OCI-M2 (cell line): ENCODE data around the gene BRD4.
"Not testable (repeated sequence)": the region's sequence is repeated elsewhere in the genome, so short reads cannot be mapped to it uniquely, and the experiment has no call there.

Source experiments
- DNase-seq: peaks from one replicate; lab custom pipeline; 2025; ENCODE audit not compliant: unreplicated experiment; lab: John Stamatoyannopoulos, UW

BRD4 gene

GRCh38 chr19:15363048-15363447, 30.7 kb upstream of the BRD4 start:
- not testable (repeated sequence) for DNase-seq

DNA sequence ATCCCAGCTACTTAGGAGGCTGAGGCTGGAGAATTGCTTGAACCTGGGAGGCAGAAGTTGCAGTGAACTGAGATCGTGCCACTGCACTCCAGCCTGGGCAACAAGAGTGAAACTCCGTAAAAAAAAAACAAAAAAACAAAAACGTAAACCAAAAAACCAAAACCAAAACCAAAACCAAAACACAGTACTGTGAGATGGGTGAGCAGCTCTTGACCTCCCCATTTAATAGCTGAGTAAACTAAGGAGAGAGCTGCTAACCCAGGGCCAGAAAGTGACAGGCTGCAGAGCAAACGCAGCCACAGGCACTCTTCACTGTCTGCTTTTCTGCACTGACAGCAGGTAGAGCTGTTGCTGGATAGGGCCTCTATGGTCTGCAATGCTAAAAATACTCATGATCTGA, 27.7 kb upstream of the BRD4 start:
- not testable (repeated sequence) for DNase-seq

GRCh38 chr19:15358918-15359317, 26.6 kb upstream of the BRD4 start:
- DNase-seq: no peak

DNA sequence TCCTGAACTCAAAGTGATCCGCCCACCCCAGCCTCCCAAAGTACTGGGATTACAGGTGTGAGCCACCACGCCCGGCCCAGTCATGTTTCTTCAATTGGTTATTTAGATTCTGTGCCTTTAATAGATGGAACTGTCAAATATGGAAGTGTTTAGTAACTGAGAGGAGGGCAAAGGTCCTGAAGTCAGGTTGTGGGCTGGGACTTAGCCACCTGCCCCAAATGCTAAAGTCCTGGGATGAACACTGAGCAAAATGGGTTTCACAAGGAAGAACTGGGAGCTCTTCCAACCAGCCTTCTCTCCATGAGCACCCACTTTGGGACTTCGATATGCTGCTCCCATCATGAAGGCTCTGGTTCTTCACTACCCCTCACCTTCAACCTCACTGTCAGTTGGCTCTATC, 25.6 kb upstream of the BRD4 start:
- DNase-seq: no peak

- DNase-seq: no peak
Measured at GRCh38 chr19:15354566-15355296, 22.4 kb upstream of the BRD4 start.

DNA sequence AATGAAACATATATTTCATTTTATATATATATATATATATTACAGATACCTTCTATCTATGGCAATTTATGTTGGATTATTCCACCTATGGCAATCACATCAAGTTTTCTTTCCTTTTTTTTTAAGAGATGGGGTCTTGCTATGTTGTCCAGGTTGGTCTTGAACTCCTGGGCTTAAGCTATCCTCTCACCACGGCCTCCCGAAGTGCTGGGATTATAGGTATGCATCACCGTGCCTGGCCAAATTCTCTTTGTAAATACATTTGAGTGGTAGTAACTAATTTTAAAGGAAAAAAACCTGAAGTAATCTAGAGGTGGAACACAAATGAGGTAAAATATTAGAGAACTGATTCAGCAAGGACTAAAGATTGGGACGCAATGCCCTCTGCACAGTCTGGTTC, 21.6 kb upstream of the BRD4 start:
- no peak for DNase-seq

DNA sequence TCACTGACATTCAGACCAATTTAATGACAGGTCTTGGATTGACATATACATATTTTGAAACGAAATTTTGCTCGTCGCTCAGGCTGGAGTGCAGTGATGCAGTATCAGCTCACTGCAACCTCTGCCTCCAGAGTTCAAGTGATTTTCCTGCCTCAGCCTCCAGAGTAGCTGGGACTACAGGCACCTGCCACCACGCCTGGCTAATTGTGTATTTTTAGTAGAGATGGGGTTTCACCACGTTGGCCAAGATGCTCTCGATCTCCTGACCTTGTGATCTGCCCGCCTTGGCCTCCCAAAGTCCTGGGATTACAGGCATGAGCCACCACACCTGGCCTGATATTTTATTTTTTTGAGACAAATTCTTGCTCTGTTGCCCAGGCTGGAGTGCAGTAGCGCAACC, 20.2 kb upstream of the BRD4 start:
- not testable (repeated sequence) for DNase-seq

GRCh38 chr19:15341328-15341727, 9.0 kb upstream of the BRD4 start:
- not testable (repeated sequence) for DNase-seq

- DNase-seq: no peak
Measured at GRCh38 chr19:15340086-15340485, 7.7 kb upstream of the BRD4 start.

- DNase-seq: no peak
Measured at GRCh38 chr19:15337202-15337601, 4.9 kb upstream of the BRD4 start.

DNA sequence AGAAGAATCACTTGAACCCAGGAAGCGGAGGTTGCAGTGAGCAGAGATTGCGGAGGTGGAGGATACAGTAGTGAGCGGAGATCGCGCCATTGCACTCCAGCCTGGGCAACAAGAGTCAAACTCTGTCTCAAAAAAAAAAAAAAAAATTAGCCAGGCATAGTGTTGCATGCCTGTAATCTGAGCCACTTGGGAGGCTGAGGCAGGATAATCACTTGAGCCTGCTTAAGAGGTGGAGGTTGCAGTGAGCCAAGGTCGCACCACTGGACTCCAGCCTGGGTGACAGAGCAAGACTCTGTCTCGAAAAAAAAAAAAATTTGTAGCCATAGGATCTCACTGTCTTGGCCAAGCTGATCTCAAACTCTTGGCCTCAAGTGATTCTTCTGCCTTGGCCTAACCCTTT, 3.7 kb upstream of the BRD4 start:
- not testable (repeated sequence) for DNase-seq

DNA sequence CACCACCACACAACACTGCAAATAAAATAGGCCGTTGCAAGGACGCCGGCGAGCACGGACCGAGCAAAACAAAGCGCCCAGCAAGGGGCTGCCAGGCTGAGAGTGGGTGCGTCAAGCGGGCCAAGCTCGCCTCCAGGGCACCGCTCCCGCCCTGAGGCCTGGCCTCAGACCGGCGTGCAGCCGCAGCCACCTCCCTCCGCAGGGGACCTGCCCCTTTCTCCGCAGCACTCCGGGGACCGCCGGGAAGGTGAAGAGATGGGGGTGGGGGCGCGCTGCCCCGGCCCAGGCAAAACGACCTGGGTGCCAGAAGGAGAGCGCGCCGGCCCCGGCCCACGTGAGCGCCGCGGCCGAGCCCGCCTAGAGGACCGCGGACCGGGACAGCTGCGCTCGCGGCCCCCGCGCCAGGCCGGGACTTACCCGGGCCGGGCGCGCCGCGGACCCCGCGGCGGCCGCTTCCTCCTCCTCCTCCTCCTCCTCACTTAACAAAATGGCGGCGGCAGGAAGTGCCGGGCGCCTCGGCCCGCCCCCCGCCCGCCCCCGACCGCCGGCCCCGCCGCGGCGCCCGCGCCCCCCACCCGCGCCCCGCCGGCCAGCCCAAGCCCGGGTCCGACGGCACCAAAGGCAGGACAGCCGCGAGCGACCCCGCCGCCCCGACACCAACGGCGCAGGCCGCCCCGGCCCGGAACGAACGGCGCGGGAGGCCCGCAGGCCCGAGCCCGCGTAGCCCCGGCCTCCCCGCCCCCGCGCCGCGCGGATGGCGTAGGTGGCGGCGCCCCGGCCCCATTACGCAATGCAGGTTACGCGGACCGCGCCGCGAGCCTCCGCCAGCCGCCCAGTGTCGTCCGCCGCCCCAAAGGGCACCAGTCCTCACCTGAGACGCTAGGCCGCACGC, 674 bp downstream of the BRD4 start:
- no peak for DNase-seq

GRCh38 chr19:15330801-15331418, 1.4 kb downstream of the BRD4 start:
- no peak for DNase-seq

DNA sequence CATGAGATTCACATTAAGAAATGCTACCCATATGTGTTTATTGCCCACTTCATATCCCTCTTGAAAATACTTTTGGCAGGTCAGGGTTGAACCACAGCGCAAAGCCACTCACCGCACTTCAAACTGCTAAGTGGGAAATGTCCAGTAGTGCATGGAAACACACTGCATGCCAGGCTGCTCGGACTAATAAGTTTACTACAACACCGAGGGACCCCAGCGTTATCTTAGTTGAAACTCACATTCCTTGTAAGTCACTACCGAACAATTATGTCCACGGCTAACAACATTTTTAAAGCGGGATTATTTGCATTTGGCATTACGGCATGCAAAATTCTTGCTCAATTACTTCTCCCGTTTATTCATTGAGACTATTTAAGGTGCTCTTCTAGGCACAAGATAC, 4.0 kb downstream of the BRD4 start:
- no peak for DNase-seq

- DNase-seq: no peak
Measured at GRCh38 chr19:15324791-15325519, 7.4 kb downstream of the BRD4 start.

DNA sequence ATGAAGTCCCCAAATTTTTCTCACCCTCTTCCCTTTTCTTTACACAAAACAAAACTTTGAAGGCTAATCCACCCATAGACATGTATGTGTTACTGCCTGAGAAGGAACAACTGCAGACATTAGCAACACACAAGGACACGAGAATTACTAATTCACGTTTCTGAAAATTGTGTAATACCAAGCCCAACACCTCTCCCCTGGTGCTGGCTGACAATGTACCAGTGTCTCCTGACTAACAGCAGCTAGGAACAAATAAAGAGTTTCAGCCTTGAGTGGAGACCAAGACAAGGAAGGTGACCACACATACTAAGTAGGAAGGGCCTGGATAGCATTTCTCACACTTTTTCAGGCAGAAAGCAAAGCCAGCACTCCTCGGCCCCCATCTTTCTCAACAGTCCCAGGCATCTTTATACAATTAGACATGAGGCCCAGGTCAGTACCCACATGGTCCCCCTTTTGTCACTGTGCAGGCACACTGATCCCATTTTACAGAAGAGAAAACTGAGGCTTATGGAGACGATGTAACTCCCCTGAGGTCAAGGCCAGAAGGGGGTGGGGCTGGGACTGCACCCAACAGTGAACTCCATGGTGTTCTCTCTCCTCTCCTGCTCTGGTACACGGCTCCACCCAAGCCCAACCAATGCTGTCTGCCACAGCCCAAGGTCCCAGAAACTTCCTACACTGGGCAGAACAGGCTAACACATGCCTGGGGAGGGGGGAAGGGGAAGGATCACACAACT, 8.7 kb downstream of the BRD4 start:
- DNase-seq: no peak

- DNase-seq: no peak
Measured at GRCh38 chr19:15321739-15322138, 10.6 kb downstream of the BRD4 start.

DNA sequence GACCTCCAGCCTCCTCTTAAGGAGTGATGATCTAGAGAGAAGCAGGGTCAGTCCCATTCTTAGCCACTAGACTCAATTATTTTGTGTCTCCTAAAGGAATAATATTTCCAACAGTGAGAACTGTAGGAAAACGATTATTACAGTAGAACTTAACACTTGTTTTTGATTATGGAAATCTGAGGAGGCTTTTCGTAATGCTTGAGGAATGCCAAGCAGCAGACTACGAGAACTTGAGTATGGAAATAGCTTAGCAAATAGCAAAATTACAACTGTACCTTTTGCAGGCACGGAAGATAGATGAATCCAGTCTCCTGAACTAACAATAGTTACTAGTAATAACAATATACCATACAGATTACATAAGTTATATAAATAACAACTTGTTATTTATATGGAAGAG, 12.2 kb downstream of the BRD4 start:
- DNase-seq: no peak

DNA sequence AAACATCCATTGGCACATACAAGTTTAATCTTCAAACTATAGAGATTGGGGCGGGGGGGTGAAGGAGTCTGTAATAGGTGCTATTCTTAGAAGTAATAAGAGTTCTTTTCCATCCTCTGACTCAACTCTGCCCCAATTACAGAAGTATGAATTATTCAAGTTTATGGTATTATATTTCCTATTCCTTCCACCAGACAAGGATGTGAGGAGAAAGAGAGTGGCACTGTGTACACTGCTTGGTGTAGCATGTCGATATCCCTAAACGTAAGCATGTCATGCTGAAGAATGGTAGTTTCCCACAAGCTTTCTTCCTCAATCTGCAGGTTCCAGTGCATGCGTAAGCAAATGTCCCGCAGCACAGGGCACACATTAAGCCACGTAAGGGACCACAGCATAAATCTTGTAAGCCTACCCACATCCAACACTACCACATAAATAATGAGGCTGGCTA, 14.1 kb downstream of the BRD4 start:
- no peak for DNase-seq

DNA sequence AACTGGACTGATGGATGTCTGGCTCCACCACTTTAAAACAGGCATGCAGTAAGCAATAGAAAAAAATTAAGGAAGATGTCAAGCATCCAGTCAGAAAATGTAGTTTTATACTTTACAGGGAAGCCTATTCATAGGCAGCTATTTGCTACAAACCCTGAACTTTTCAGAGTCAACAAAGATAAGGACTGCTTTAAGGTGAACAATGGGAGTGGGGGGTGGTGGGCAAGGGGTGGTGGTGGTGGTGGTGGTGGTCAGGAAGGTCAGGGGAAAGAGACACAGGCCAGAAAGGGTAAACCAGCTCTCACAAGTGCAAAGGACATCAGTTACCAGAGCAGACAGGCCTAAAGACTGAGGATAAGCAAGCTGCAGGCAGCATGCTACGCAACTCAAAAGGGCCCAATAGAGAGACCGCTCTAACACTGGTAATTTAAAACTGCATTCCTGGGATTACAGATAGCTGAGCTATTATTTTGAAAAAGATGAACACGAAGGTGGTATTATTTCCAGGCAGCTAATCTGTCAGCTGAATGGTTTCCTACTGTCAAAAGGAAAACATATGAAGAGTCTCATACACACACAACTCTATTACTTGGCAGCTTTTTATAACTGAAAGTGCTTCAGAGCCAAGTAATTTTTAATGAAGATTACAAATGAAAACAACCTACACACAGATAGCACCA, 14.8 kb downstream of the BRD4 start:
- no peak for DNase-seq
